Loucy (cell line): ENCODE results near the gene ZNF519.
"Not testable (repeated sequence)": the region's sequence is repeated elsewhere in the genome, so short reads cannot be mapped to it uniquely, and the experiment has no call there.

Source experiments
- CTCF ChIP-seq: fragments of 200-600 bp; sonication (generic); conservative IDR thresholded peaks from 2 replicates; pipeline ENCODE4 v1.5.1; 2014; ENCODE audit warnings: mild to moderate bottlenecking, antibody characterized with exemption, low read length
- EZH2phosphoT487 ChIP-seq: fragments of 200-600 bp; IDR thresholded peaks from 2 replicates; pipeline ENCODE4 v1.6.1; 2018; ENCODE audit warnings: antibody characterized with exemption, mild to moderate bottlenecking, moderate library complexity, borderline replicate concordance

- not testable (repeated sequence) for TF ChIP-seq CTCF, EZH2phosphoT487
These were observed 9.9 kb upstream of the ZNF519 start for GRCh38 chr18:14142177-14142576.
